Kidney (tissue), 14 donors: ENCODE measurements around the gene CD19. TPM values are rescaled to one million over a fixed set of nuclear protein-coding genes. Genes with fewer than 3 reads are reported as not detected.
"Not testable (repeated sequence)": the region's sequence is repeated elsewhere in the genome, so short reads cannot be mapped to it uniquely, and the experiment has no call there.

Experiments
- DNase-seq, 5 donors: peaks; one replicate each; pipeline ENCODE4 v3.0.0-alpha.2; 2013 to 2020
- FAIRE-seq: peaks from 2 replicates; lab custom pipeline; 2012; peaks lifted over from hg19 to GRCh38; lab: Jason Lieb, UNC
- H3K27ac ChIP-seq, 2 donors: one replicate each; pipeline ENCODE4 v1.7.0; 2013; ENCODE audit warnings: low read depth in 2 of 2, low read length in 2 of 2, inconsistent platforms in 1 of 2
- H3K27me3 ChIP-seq: one replicate; pipeline ENCODE4 v1.7.1; 2013; ENCODE audit warnings: low read length, inconsistent platforms; ENCODE audit not compliant: control insufficient read depth, insufficient read depth
- H3K36me3 ChIP-seq, 3 donors: one replicate each; pipeline versions ENCODE4 v1.7.0 to v1.7.1; 2013; ENCODE audit warnings: low read length in 3 of 3, control low read depth in 1 of 3, inconsistent platforms in 1 of 3; ENCODE audit not compliant: insufficient read depth in 3 of 3, control insufficient read depth in 2 of 3
- H3K4me1 ChIP-seq, 3 donors: one replicate each; pipeline versions ENCODE4 v1.7.0 to v1.7.1; 2013; ENCODE audit warnings: low read length in 3 of 3, inconsistent platforms in 1 of 3, low read depth in 1 of 3; ENCODE audit not compliant: control insufficient read depth in 2 of 3, insufficient read depth in 2 of 3
- H3K4me3 ChIP-seq, 3 donors: one replicate each; pipeline versions ENCODE4 v1.7.0 to v1.8.1; 2013; ENCODE audit warnings: low read length in 3 of 3, control low read depth in 1 of 3, inconsistent platforms in 1 of 3
- H3K9ac ChIP-seq, 3 donors: one replicate each; pipeline versions ENCODE4 v1.7.0 to v1.7.1; 2013; ENCODE audit warnings: low read length in 3 of 3, control low read depth in 1 of 3, inconsistent platforms in 1 of 3
- H3K9me3 ChIP-seq, 3 donors: one replicate each; pipeline versions ENCODE4 v1.7.0 to v1.7.1; 2013; ENCODE audit warnings: low read length in 3 of 3, control low read depth in 1 of 3, inconsistent platforms in 1 of 3; ENCODE audit not compliant: control insufficient read depth in 2 of 3, insufficient read depth in 1 of 3
- CTCF ChIP-seq: IDR thresholded peaks from 3 replicates; pipeline ENCODE4 v1.5.1; 2012; ENCODE audit warnings: mild to moderate bottlenecking, moderate library complexity, borderline replicate concordance; ENCODE audit not compliant: insufficient read depth; ENCODE audit errors: extremely low read depth
- intact Hi-C: fragments of 100-400 bp; cut with DNase I; formaldehyde crosslinking; loops from one replicate; pipeline ENCODE4 v1.11.1; 2022
- polyA plus RNA-seq: library from polyadenylated mRNA; stranded (reverse); fragments of 350-450 nt; fragmentation: Illumina TruSeq; extraction: RNeasy Lipid Tissue Mini Kit (QIAGEN cat#74804); gene quantifications from one replicate; pipeline ENCODE4 v1.2.3, GENCODE V29; 2014; ENCODE audit warnings: low read depth, low replicate concordance; ENCODE audit not compliant: insufficient read depth
- total RNA-seq: library from RNA; stranded (reverse); fragmentation: NEBNext Ultra II Directional; extraction: Animal tissue kit (Norgen Biotek cat#: 25700); gene quantifications from one replicate; pipeline ENCODE4 v1.2.1, GENCODE V29; 2021
- donor health status: control.
- donor health status: control.
- donor health status: control.
- donor health status: control.
- donor health status: control.
- donor health status: DM: yes; HTN: yes; CAD: no.
- donor health status: Normal renal cell carcinoma (clear cell type).

CD19 gene
- total and polyA plus RNA-seq, 2 donors from 2014 or later: 0.47 to 2.6 TPM

GRCh38 chr16:28884045-28884444, 47.7 kb upstream of the CD19 start:
- H3K27ac ChIP-seq: no peak overlapping the region
- TF ChIP-seq CTCF: no peak
- H3K4me1 ChIP-seq: peaks cover 0 to 11% (median 3%) of the 10 kb centered on the region in 3 donors
- H3K4me3 ChIP-seq: no peak overlapping the region
- FAIRE-seq (no peak), DNase-seq (no peak)
- H3K27me3 ChIP-seq: no peaks in the 10 kb centered on the region
- H3K9ac ChIP-seq: no peak overlapping the region
- H3K9me3 ChIP-seq: no peaks in the 10 kb centered on the region
- H3K36me3 ChIP-seq: no peaks in the 10 kb centered on the region
- intact Hi-C loops: loop anchor here (10.0 kb wide), 1 partner anchor 61 kb away; no protein-coding TSS in a partner anchor

GRCh38 chr16:28886945-28887344, 44.8 kb upstream of the CD19 start:
- no peak for TF ChIP-seq CTCF
- no peak overlapping the region for H3K9ac ChIP-seq

GRCh38 chr16:28890355-28890754, 41.4 kb upstream of the CD19 start:
- H3K9ac ChIP-seq, H3K27me3 ChIP-seq, H3K36me3 ChIP-seq, H3K4me3 ChIP-seq, H3K27ac ChIP-seq, FAIRE-seq, H3K4me1 ChIP-seq, DNase-seq, H3K9me3 ChIP-seq, intact Hi-C loops: not testable (repeated sequence)

More at GRCh38 chr16:28886945-28887344, 44.8 kb upstream of the CD19 start:
- no peak overlapping the region for H3K27ac ChIP-seq
- H3K4me3 ChIP-seq: no peak overlapping the region
- no peak for DNase-seq
- FAIRE-seq: no peak
- H3K4me1 ChIP-seq: no peaks in the 10 kb centered on the region
- no peaks in the 10 kb centered on the region for H3K36me3 ChIP-seq
- intact Hi-C loops: loop anchor here (10.0 kb wide), 1 partner anchor 58 kb away; no protein-coding TSS in a partner anchor
- no peaks in the 10 kb centered on the region for H3K27me3 ChIP-seq
- H3K9me3 ChIP-seq: no peaks in the 10 kb centered on the region

- H3K4me1 ChIP-seq: no peaks in the 10 kb centered on the region
- intact Hi-C loops: no loop called here
- H3K27ac ChIP-seq: no peak overlapping the region
- H3K36me3 ChIP-seq: no peaks in the 10 kb centered on the region
- no peak for DNase-seq
- FAIRE-seq: no peak
- no peak overlapping the region for H3K4me3 ChIP-seq
- no peak overlapping the region for H3K9ac ChIP-seq
- no peaks in the 10 kb centered on the region for H3K9me3 ChIP-seq
- no peak for TF ChIP-seq CTCF
- H3K27me3 ChIP-seq: no peaks in the 10 kb centered on the region
Measured at GRCh38 chr16:28891964-28892890, 39.5 kb upstream of the CD19 start.
